GM12873 (cell line): ENCODE results near the gene AFM.

ENCODE experiments used
- TF ChIP-seq, protein P1 (sequence below): IDR thresholded peaks from 2 replicates; pipeline ENCODE4 v1.5.1; 2012; ENCODE audit warnings: low read depth, mild to moderate bottlenecking, moderate library complexity, low read length, control low read depth; ENCODE audit not compliant: insufficient read depth; ENCODE audit errors: missing control alignments

AFM gene

DNA sequence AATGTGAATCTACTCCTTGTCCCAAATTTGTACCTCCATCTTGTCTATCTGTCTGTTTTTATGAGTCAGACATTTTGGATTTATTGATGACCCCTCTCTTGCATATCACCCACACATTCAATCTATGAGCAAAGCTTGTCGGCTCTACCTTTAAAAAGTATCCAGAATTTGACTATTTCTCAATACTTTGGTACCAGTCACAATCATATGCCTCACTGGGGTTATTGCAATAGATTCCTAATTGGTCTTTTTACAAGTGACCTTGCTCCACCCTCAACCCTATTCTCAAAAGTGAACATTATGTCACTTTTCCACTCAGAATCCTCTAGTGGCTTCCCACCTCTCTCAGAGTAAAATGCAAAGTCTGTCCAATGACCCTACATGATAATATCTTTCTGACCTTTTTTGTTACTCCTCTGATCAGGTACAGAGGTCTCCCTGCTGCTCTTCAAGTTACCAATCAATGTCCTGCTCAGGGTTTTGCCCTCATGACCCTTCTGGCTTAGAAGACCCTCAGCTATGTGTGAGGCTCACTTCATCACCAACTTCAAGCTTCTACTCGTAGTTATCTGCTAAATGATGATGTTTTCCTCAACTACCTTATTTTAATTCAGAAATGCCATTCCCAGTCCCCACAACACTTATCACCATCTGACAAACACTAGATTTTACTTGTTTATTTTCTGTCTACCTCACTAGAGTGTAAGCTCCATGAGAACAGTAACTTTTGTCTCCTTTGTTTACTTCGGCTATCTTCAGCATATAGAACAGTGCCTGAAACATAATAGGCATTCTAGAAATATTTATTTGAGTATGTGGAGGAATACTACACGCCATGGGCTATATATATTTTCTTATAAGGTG lies 23.1 kb upstream of the AFM start:
- TF ChIP-seq, protein P1, sequence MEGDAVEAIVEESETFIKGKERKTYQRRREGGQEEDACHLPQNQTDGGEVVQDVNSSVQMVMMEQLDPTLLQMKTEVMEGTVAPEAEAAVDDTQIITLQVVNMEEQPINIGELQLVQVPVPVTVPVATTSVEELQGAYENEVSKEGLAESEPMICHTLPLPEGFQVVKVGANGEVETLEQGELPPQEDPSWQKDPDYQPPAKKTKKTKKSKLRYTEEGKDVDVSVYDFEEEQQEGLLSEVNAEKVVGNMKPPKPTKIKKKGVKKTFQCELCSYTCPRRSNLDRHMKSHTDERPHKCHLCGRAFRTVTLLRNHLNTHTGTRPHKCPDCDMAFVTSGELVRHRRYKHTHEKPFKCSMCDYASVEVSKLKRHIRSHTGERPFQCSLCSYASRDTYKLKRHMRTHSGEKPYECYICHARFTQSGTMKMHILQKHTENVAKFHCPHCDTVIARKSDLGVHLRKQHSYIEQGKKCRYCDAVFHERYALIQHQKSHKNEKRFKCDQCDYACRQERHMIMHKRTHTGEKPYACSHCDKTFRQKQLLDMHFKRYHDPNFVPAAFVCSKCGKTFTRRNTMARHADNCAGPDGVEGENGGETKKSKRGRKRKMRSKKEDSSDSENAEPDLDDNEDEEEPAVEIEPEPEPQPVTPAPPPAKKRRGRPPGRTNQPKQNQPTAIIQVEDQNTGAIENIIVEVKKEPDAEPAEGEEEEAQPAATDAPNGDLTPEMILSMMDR: no peak

DNA sequence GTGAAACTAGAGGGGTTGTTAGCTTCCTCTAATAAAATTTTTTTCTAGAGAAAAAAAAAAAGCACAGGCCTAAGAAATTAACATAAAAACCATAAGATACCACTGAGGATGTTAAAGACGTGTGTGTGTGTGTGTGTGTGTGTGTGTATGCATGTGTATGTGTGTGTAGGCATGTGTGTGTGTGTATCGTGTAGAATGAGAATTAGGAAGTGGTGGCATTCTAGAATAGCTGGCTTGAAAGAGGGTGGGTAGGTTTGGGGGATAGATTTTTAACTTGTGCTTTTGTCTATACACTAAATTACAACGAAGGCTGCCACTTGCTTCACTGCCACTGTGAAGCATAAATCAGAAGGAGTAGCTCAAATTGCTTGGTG lies 22.5 kb upstream of the AFM start:
- TF ChIP-seq, protein P1: no peak

DNA sequence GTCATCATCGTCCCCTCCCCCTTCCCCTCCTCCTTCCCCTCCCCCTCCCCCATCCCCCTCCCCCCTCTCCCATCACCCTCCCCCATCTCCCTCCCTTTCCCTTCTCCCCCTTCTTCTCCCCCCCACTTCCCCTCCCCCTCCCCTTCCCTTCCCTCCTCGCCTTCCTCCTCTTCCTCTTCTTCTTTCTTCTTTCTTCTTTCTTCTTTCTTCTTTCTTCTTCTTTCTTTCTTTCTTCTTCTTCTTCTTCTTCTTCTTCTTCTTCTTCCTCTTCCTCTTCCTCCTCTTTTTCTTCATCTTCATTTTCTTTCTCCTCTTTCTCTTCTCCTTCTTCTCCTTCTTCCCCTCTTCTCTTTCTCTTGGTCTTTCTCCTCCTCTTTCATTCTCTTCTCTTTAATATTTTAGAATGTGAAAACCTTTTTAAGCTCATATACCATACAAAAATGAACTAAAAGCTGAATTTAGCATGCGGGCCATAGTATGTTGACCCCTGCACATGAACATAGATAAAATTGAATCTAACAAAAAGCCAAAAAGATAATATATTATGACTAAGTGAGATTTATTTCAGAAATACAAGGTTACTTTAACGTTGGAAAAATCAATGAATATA lies 20.5 kb upstream of the AFM start:
- TF ChIP-seq, protein P1: no peak

DNA sequence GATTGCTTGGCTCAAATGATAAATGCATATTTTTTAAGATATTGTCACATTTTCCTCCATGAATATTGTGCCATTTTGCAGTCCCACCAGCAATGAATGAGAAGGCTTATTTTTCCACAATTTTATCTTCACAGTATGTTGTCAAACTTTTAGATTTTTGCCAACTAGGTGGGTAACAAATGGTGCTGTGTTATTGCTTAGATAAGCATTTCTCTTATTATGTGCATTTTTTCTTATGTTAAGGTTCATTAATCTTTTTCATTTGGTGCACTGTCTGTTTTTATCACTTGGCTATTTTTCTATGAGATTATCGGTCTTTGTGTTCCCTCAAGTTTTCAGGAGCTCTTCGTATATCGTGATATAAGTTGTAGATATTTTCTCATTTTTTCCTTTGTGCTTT lies 13.4 kb upstream of the AFM start:
- TF ChIP-seq, protein P1: no peak

DNA sequence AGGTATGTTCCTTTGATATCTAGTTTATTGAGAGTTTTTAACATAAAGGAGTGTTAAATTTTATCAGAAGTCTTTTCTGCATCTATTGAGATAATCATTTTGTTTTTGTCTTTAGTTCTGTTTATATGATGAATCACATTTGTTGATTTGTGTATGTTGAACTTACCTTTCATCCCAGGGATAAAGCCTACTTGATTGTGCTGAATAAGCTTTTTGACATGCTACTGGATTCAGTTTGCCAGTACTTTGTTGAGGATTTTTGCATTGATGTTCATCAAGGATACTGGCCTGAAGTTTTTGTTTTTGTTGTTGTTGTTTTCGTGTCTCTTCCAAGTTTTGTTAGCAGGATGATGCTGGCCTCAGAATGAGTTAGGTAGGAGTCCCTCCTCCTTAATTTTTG lies 10.8 kb upstream of the AFM start:
- TF ChIP-seq, protein P1: no peak

DNA sequence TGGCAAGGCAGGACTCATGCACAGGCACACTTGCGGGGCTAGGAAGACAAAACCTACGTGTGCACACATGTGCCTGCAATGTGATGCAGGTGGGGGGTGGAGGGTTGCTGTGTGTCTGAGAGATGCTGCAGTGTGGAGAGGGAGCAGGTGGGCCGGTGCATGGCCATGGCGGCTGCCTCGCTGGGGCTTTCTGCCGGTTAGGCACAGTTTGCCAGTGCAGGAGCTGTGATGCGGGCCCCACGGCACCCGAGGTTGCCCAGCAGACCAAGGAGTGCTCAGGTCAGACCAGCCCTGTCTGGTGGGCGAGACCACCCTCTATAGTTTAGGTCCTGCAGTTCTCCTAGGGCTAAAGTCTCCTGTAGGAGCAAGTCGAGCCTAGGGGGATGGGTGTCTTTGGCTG lies 4.4 kb upstream of the AFM start:
- TF ChIP-seq, protein P1: no peak

DNA sequence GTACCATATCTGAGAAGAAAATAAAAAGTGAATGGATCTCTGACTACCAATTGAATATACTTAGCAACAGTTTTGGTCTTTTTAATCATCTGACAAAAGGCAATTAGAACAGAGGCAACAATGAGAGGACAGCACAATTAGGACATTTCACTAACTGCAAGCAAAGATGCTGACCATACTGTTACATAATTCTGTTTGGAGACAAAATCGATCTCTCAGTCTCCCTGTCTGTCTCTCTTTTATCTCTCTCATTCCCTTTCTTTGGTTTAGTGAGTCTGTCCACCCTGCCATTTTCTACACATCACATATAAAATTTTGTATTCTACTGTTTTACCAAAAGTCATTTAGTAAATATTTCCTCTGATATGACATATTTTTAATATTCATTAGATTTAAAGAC lies 2.2 kb upstream of the AFM start:
- TF ChIP-seq, protein P1: no peak
